ENCODE data around the gene SH3BGRL2.

GRCh38 chr6:79602859-79603258 lies 28.3 kb upstream of the SH3BGRL2 start:
- no peak for TF ChIP-seq NANOG (IDR thresholded peaks at IDR 0.05; ENCODE audit: insufficient read depth, low read depth, low read length, poor library complexity, severe bottlenecking)
- TF ChIP-seq POLR2A (IDR thresholded peaks at IDR 0.05; ENCODE audit: control extremely low read depth in 1 of 2, low read depth in 2 of 2, low read length in 2 of 2) = no peak
- no peak for TF ChIP-seq POLR2AphosphoS5 (IDR thresholded peaks at IDR 0.05; ENCODE audit: low read depth, low read length)
- TF ChIP-seq, protein P1, sequence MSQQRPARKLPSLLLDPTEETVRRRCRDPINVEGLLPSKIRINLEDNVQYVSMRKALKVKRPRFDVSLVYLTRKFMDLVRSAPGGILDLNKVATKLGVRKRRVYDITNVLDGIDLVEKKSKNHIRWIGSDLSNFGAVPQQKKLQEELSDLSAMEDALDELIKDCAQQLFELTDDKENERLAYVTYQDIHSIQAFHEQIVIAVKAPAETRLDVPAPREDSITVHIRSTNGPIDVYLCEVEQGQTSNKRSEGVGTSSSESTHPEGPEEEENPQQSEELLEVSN (IDR thresholded peaks at IDR 0.05) = no peak
- no peak for TF ChIP-seq BCL11A (IDR thresholded peaks at IDR 0.05; ENCODE audit: low read depth in 2 of 2, low read length in 2 of 2)
- no peak for TF ChIP-seq CTCF (IDR thresholded peaks at IDR 0.05; ENCODE audit: control extremely low read depth in 1 of 3, insufficient read depth in 1 of 3, low read depth in 1 of 3, low read length in 3 of 3)
- TF ChIP-seq SUZ12 (IDR thresholded peaks at IDR 0.05; ENCODE audit: low read length) = no peak
- TF ChIP-seq KDM4A (IDR thresholded peaks at IDR 0.05; ENCODE audit: low read depth, low read length, severe bottlenecking) = no peak
- no peak for TF ChIP-seq SP1 (IDR thresholded peaks at IDR 0.05; ENCODE audit: low read depth, low read length)

Measured in H1 (cell line).